CD8-positive, alpha-beta memory T cell (primary cell): ENCODE measurements around the gene TFEB. TPM values are rescaled to one million over a fixed set of nuclear protein-coding genes. Genes with fewer than 3 reads are reported as not detected.

Source experiments
- CTCF ChIA-PET: fragments of 350-600 bp; sonication (Branson Sonifier 250); formaldehyde crosslinking; loops from one replicate; lab custom pipeline; 2021; ENCODE audit warnings: antibody characterized with exemption; lab: Charles Lee
- POLR2A ChIA-PET: fragments of 350-600 bp; sonication (Branson Sonifier 250); formaldehyde crosslinking; loops from one replicate; lab custom pipeline; 2021; ENCODE audit warnings: antibody characterized with exemption; lab: Charles Lee
- DNase-seq, 5 donors: peaks; one replicate each; pipeline versions ENCODE4 v3.0.0 to v3.0.0-alpha.2; 2020 to 2022; ENCODE audit warnings: mixed read lengths in 1 of 5
- H3K27ac ChIP-seq: one replicate; pipeline ENCODE4 v1.7.0; 2013; ENCODE audit warnings: low read depth, mild to moderate bottlenecking, low read length, moderate library complexity
- H3K27me3 ChIP-seq: 2 replicates; pipeline ENCODE4 v1.7.0; 2013; ENCODE audit warnings: low read length, mild to moderate bottlenecking; ENCODE audit not compliant: insufficient read depth, poor library complexity, severe bottlenecking
- H3K36me3 ChIP-seq: 2 replicates; pipeline ENCODE4 v1.7.0; 2013; ENCODE audit warnings: mild to moderate bottlenecking, low read length, moderate library complexity; ENCODE audit not compliant: insufficient read depth
- H3K4me1 ChIP-seq: 2 replicates; pipeline ENCODE4 v1.7.0; 2013; ENCODE audit warnings: mild to moderate bottlenecking, low read length, moderate library complexity; ENCODE audit not compliant: insufficient read depth
- H3K4me3 ChIP-seq: 2 replicates; pipeline ENCODE4 v1.7.0; 2013; ENCODE audit warnings: mild to moderate bottlenecking, low read length
- H3K9me3 ChIP-seq: 2 replicates; pipeline ENCODE4 v1.7.0; 2013; ENCODE audit warnings: mild to moderate bottlenecking, low read length
- H3K27ac Mint-ChIP-seq, 8 donors: one replicate each; pipeline ENCODE4 v1.8.0; 2020 to 2021; ENCODE audit warnings: mixed read lengths in 8 of 8, mild to moderate bottlenecking in 6 of 8, inconsistent platforms in 3 of 8, moderate library complexity in 3 of 8
- H3K27me3 Mint-ChIP-seq, 2 donors: one replicate each; pipeline ENCODE4 v1.8.0; 2020 to 2021; ENCODE audit warnings: mixed read lengths in 2 of 2, mild to moderate bottlenecking in 1 of 2, moderate library complexity in 1 of 2
- H3K36me3 Mint-ChIP-seq, 3 donors: one replicate each; pipeline ENCODE4 v1.8.0; 2020 to 2021; ENCODE audit warnings: mixed read lengths in 3 of 3, inconsistent platforms in 1 of 3, mild to moderate bottlenecking in 1 of 3
- H3K4me1 Mint-ChIP-seq, 3 donors: one replicate each; pipeline ENCODE4 v1.8.0; 2020 to 2021; ENCODE audit warnings: mixed read lengths in 3 of 3, inconsistent platforms in 1 of 3, mild to moderate bottlenecking in 1 of 3
- H3K4me3 Mint-ChIP-seq, 7 donors: one replicate each; pipeline ENCODE4 v1.8.0; 2020 to 2021; ENCODE audit warnings: mixed read lengths in 7 of 7, mild to moderate bottlenecking in 6 of 7, moderate library complexity in 4 of 7, inconsistent platforms in 2 of 7
- H3K9me3 Mint-ChIP-seq, 5 donors: one replicate each; pipeline ENCODE4 v1.8.0; 2020 to 2022; ENCODE audit warnings: mixed read lengths in 5 of 5, mild to moderate bottlenecking in 3 of 5, moderate library complexity in 2 of 5, inconsistent platforms in 1 of 5
- polyA plus RNA-seq: library from polyadenylated mRNA; unstranded; fragments of 300-500 nt; fragmentation: Illumina TruSeq; gene quantifications from one replicate; pipeline ENCODE4 v1.2.3, GENCODE V29; 2021
- total RNA-seq, 2 experiments: library from RNA; stranded (reverse); gene quantifications; one replicate each; pipeline ENCODE4 v1.2.3, GENCODE V29; 2021

Gene TFEB
- total and polyA plus RNA-seq, 3 experiments from 2014 or later = 12.0 to 18.8 (median 12.5) TPM

- H3K4me1 ChIP-seq = peaks cover 35% of the 10 kb centered on the region
- no peaks in the 10 kb centered on the region for H3K9me3 ChIP-seq
- Mint-ChIP-seq H3K27ac (peak overlapping the region in 1 of 8 donors; percentile 35), H3K27me3 (peaks cover 0 to 3% of the 10 kb centered on the region in 2 donors), H3K36me3 (peaks cover 0 to 6% (median 2%) of the 10 kb centered on the region in 3 donors), H3K4me1 (peaks cover 34 to 39% (median 36%) of the 10 kb centered on the region in 3 donors), H3K4me3 (no peak overlapping the region), H3K9me3 (no peaks in the 10 kb centered on the region)
- POLR2A ChIA-PET = interaction anchor here (0.6 kb wide), 1 partner anchor 21 kb away, joined by 3 read pairs; no protein-coding TSS in a partner anchor
- H3K27ac ChIP-seq = no peak overlapping the region
- no peaks in the 10 kb centered on the region for H3K36me3 ChIP-seq
- H3K27me3 ChIP-seq = no peaks in the 10 kb centered on the region
- no peak overlapping the region for H3K4me3 ChIP-seq
- CTCF ChIA-PET = interaction anchor here (1.8 kb wide), 1 partner anchor 14 kb away, joined by 5 read pairs; no protein-coding TSS in a partner anchor
- DNase-seq = no peak
Observed at GRCh38 chr6:41704028-41704427, 31.4 kb downstream of the TFEB start.

GRCh38 chr6:41702771-41703494 lies 32.5 kb downstream of the TFEB start:
- no peak overlapping the region for H3K4me3 ChIP-seq
- no peak for DNase-seq
- ChIA-PET POLR2A (no interaction called here), CTCF (no interaction called here)
- H3K4me3 Mint-ChIP-seq = no peak overlapping the region
- no peaks in the 10 kb centered on the region for H3K9me3 Mint-ChIP-seq
- peaks cover 26 to 33% (median 32%) of the 10 kb centered on the region in 3 donors for H3K4me1 Mint-ChIP-seq
- H3K9me3 ChIP-seq = no peaks in the 10 kb centered on the region
- peak overlapping the region in 1 of 8 donors; percentile 54 for H3K27ac Mint-ChIP-seq
- H3K36me3 ChIP-seq = no peaks in the 10 kb centered on the region
- peaks cover 26% of the 10 kb centered on the region for H3K4me1 ChIP-seq
- H3K36me3 Mint-ChIP-seq = peaks cover 0 to 9% (median 6%) of the 10 kb centered on the region in 3 donors
- no peaks in the 10 kb centered on the region for H3K27me3 ChIP-seq
- peaks cover 0 to 3% of the 10 kb centered on the region in 2 donors for H3K27me3 Mint-ChIP-seq
- no peak overlapping the region for H3K27ac ChIP-seq

GRCh38 chr6:41702089-41702745 lies 33.2 kb downstream of the TFEB start:
- H3K27ac ChIP-seq = no peak overlapping the region
- H3K4me3 Mint-ChIP-seq = no peak overlapping the region
- peaks cover 19 to 26% (median 25%) of the 10 kb centered on the region in 3 donors for H3K4me1 Mint-ChIP-seq
- H3K27ac Mint-ChIP-seq = peak overlapping the region in 2 of 8 donors; percentile 36 to 52
- H3K9me3 ChIP-seq = no peaks in the 10 kb centered on the region
- peaks cover 19% of the 10 kb centered on the region for H3K4me1 ChIP-seq
- peaks cover 0 to 12% (median 6%) of the 10 kb centered on the region in 3 donors for H3K36me3 Mint-ChIP-seq
- no peaks in the 10 kb centered on the region for H3K27me3 ChIP-seq
- H3K4me3 ChIP-seq = no peak overlapping the region
- ChIA-PET POLR2A (no interaction called here), CTCF (interaction anchor here (0.9 kb wide), 1 partner anchor 19 kb away, joined by 3 read pairs; no protein-coding TSS in a partner anchor)
- H3K36me3 ChIP-seq = no peaks in the 10 kb centered on the region
- no peaks in the 10 kb centered on the region for H3K9me3 Mint-ChIP-seq
- peaks cover 0 to 3% of the 10 kb centered on the region in 2 donors for H3K27me3 Mint-ChIP-seq
- DNase-seq = no peak

- H3K36me3 Mint-ChIP-seq = peaks cover 0 to 16% (median 6%) of the 10 kb centered on the region in 3 donors
- peaks cover 5 to 10% (median 10%) of the 10 kb centered on the region in 3 donors for H3K4me1 Mint-ChIP-seq
- ChIA-PET CTCF (interaction anchor here (0.7 to 3.1 kb wide), 3 partner anchors 15 to 383 kb away, joined by 3 to 20 read pairs (median 3); no protein-coding TSS in a partner anchor), POLR2A (no interaction called here)
- Histone ChIP-seq H3K4me1 (peaks cover 4% of the 10 kb centered on the region), H3K27ac (no peak overlapping the region), H3K4me3 (no peak overlapping the region), H3K9me3 (no peaks in the 10 kb centered on the region), H3K36me3 (no peaks in the 10 kb centered on the region), H3K27me3 (no peaks in the 10 kb centered on the region)
- no peaks in the 10 kb centered on the region for H3K9me3 Mint-ChIP-seq
- peak overlapping the region in 2 of 8 donors; percentile 76 to 83 for H3K27ac Mint-ChIP-seq
- H3K4me3 Mint-ChIP-seq = no peak overlapping the region
- DNase-seq = no peak
- peaks cover 0 to 3% of the 10 kb centered on the region in 2 donors for H3K27me3 Mint-ChIP-seq
Observed at GRCh38 chr6:41700463-41701347, 34.7 kb downstream of the TFEB start.

- H3K4me3 ChIP-seq = no peak overlapping the region
- POLR2A ChIA-PET = no interaction called here
- no peaks in the 10 kb centered on the region for H3K36me3 ChIP-seq
- no peaks in the 10 kb centered on the region for H3K9me3 Mint-ChIP-seq
- peaks cover 0 to 2% of the 10 kb centered on the region in 2 donors for H3K27me3 Mint-ChIP-seq
- peaks cover 0 to 18% (median 6%) of the 10 kb centered on the region in 3 donors for H3K36me3 Mint-ChIP-seq
- H3K27me3 ChIP-seq = no peaks in the 10 kb centered on the region
- CTCF ChIA-PET = interaction anchor here (3.1 kb wide), 1 partner anchor 14 kb away, joined by 20 read pairs; no protein-coding TSS in a partner anchor
- H3K27ac ChIP-seq = no peak overlapping the region
- no peak for DNase-seq
- H3K4me1 Mint-ChIP-seq = peaks cover 0 to 9% (median 5%) of the 10 kb centered on the region in 3 donors
- no peak overlapping the region for H3K4me3 Mint-ChIP-seq
- H3K4me1 ChIP-seq = no peaks in the 10 kb centered on the region
- no peaks in the 10 kb centered on the region for H3K9me3 ChIP-seq
- H3K27ac Mint-ChIP-seq = peak overlapping the region in 3 of 8 donors; percentile 51 to 84 (median 58)
Observed at GRCh38 chr6:41699063-41699462, 36.3 kb downstream of the TFEB start.

GRCh38 chr6:41697861-41698781 lies 37.3 kb downstream of the TFEB start:
- H3K9me3 ChIP-seq = no peaks in the 10 kb centered on the region
- ChIA-PET CTCF (interaction anchor here (3.1 kb wide), 1 partner anchor 13 kb away, joined by 20 read pairs; no protein-coding TSS in a partner anchor), POLR2A (no interaction called here)
- Mint-ChIP-seq H3K9me3 (no peaks in the 10 kb centered on the region), H3K4me1 (peaks cover 0 to 9% (median 5%) of the 10 kb centered on the region in 3 donors), H3K4me3 (no peak overlapping the region), H3K27ac (peak overlapping the region in 2 of 8 donors; percentile 22 to 63), H3K36me3 (peaks cover 0 to 18% (median 6%) of the 10 kb centered on the region in 3 donors), H3K27me3 (no peaks in the 10 kb centered on the region)
- H3K27me3 ChIP-seq = no peaks in the 10 kb centered on the region
- no peak overlapping the region for H3K4me3 ChIP-seq
- H3K4me1 ChIP-seq = no peaks in the 10 kb centered on the region
- H3K36me3 ChIP-seq = no peaks in the 10 kb centered on the region
- DNase-seq = no peak
- no peak overlapping the region for H3K27ac ChIP-seq

GRCh38 chr6:41696788-41697187 lies 38.6 kb downstream of the TFEB start:
- Histone ChIP-seq H3K4me3 (no peak overlapping the region), H3K36me3 (no peaks in the 10 kb centered on the region), H3K9me3 (no peaks in the 10 kb centered on the region), H3K4me1 (no peaks in the 10 kb centered on the region), H3K27me3 (no peaks in the 10 kb centered on the region), H3K27ac (no peak overlapping the region)
- Mint-ChIP-seq H3K36me3 (peaks cover 0 to 21% (median 6%) of the 10 kb centered on the region in 3 donors), H3K4me3 (no peak overlapping the region), H3K27ac (peak overlapping the region in 1 of 8 donors; percentile 50), H3K27me3 (no peaks in the 10 kb centered on the region), H3K9me3 (no peaks in the 10 kb centered on the region), H3K4me1 (peaks cover 0 to 10% (median 5%) of the 10 kb centered on the region in 3 donors)
- no peak for DNase-seq
- ChIA-PET CTCF (no interaction called here), POLR2A (no interaction called here)
